ENCODE measurements around the gene AIF1.
"Not testable (repeated sequence)": the region's sequence is repeated elsewhere in the genome, so short reads cannot be mapped to it uniquely, and the experiment has no call there.

Gene AIF1

DNA sequence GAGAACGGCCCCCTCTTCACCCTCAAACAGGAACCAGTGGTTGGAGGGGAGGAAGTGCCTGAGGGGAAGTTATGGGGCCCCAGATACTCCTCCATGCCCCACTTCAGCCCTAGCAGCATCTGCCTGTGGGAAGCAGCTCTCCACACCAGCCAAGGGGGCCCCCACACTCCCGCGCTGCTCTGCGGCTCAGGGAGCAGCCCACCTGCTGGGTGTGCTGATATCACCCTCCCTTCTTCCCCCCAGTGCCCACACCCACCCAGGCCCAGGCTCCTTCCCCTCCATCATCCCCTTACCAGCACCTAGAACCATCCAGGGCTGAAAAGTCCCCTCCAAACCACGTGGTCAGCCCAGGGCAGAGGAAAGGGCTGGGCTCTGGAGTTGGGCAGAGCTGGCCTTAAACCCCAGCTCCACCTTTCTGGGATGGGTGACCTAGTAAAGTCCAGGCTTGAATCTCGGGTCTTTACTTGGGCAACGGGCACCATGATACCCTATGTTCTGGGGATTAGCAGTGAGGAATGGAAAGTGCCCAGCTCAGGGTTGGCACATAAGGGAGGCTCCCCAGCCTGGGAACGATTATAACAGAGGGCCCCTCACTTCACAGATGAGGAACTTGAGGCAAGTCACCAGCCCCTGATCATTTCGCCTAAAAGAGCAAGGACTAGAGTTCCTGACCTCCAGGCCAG lies 28.3 kb upstream of the AIF1 start:
- Histone ChIP-seq H3K4me3 (ENCODE audit: low read depth, low read length) (no peak overlapping the region), H3K4me1 (no peaks in the 10 kb centered on the region), H3K9ac (no peak overlapping the region), H3K9me3 (ENCODE audit: control insufficient read depth, low read length) (no peaks in the 10 kb centered on the region), H3K36me3 (ENCODE audit: control insufficient read depth, insufficient read depth, low read length) (no peaks in the 10 kb centered on the region), H3K27ac (no peak overlapping the region), H3K79me2 (no peaks in the 10 kb centered on the region), H2AFZ (no peak overlapping the region), H3K4me2 (ENCODE audit: low read length) (no peak overlapping the region), H3K27me3 (ENCODE audit: control insufficient read depth, insufficient read depth, low read length) (no peaks in the 10 kb centered on the region)
- no peak for TF ChIP-seq CTCF (IDR thresholded peaks at IDR 0.05)

GRCh38 chr6:31587791-31588777 lies 26.9 kb upstream of the AIF1 start:
- Histone ChIP-seq H3K79me2 (no peaks in the 10 kb centered on the region), H3K27me3 (ENCODE audit: control insufficient read depth, insufficient read depth, low read length) (no peaks in the 10 kb centered on the region), H2AFZ (no peak overlapping the region), H3K9ac (no peak overlapping the region), H3K4me1 (no peaks in the 10 kb centered on the region), H3K4me3 (ENCODE audit: low read depth, low read length) (no peak overlapping the region), H3K9me3 (ENCODE audit: control insufficient read depth, low read length) (no peaks in the 10 kb centered on the region), H3K27ac (no peak overlapping the region), H3K4me2 (ENCODE audit: low read length) (no peak overlapping the region), H3K36me3 (ENCODE audit: control insufficient read depth, insufficient read depth, low read length) (no peaks in the 10 kb centered on the region)
- no peak for TF ChIP-seq CTCF (IDR thresholded peaks at IDR 0.05)

- Histone ChIP-seq H3K27ac (no peak overlapping the region), H3K27me3 (ENCODE audit: control insufficient read depth, insufficient read depth, low read length) (no peaks in the 10 kb centered on the region), H3K9ac (no peak overlapping the region), H3K4me2 (ENCODE audit: low read length) (no peak overlapping the region), H3K36me3 (ENCODE audit: control insufficient read depth, insufficient read depth, low read length) (no peaks in the 10 kb centered on the region), H3K4me1 (no peaks in the 10 kb centered on the region), H3K4me3 (ENCODE audit: low read depth, low read length) (no peak overlapping the region), H3K79me2 (no peaks in the 10 kb centered on the region), H3K9me3 (ENCODE audit: control insufficient read depth, low read length) (no peaks in the 10 kb centered on the region), H2AFZ (no peak overlapping the region)
- TF ChIP-seq CTCF (IDR thresholded peaks at IDR 0.05), result no peak
Measured at GRCh38 chr6:31588871-31589650, 26.0 kb upstream of the AIF1 start.

DNA sequence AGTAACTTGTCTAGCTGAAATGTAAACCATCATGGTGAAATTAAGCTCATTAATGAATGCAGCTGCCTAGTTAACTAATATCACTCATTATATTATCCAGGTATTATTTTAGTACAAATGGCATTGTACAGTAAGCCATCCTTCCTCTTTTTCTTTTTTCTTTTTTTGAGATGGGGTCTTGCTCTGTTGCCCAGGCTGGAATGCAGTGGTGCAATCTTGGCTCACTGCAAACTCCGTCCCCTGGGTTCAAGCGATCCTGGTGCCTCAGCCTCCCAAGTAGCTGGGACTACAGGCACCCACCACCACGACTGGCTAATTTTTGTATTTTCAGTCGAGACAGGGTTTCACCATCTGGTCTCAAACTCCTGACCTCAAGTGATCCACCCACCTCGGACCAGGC lies 24.3 kb upstream of the AIF1 start:
- not testable (repeated sequence) for H3K4me1 ChIP-seq; H3K9me3 ChIP-seq (ENCODE audit: control insufficient read depth, low read length); H3K36me3 ChIP-seq (ENCODE audit: control insufficient read depth, insufficient read depth, low read length); H3K27me3 ChIP-seq (ENCODE audit: control insufficient read depth, insufficient read depth, low read length); H3K27ac ChIP-seq; H3K4me2 ChIP-seq (ENCODE audit: low read length); H2AFZ ChIP-seq; H3K4me3 ChIP-seq (ENCODE audit: low read depth, low read length); H3K79me2 ChIP-seq; H3K9ac ChIP-seq

DNA sequence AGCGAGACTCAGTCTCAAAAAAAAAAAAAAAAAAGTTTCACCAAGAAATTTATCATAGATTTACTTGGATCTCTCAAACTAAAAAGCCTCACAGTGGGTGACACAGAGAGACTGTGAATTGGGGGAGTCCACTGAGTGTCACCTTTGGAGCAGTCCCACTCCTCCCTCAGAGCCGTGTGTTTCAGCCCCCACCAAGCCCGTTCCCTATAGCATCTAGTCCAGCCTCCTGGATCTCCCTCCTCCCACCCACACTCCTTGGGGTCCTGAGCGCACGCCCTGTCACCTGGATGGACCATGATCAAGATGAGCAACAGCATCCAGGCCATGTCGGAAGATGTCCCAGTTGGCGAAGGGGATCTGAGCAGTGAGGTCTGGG lies 22.6 kb upstream of the AIF1 start:
- no peaks in the 10 kb centered on the region for H3K27me3 ChIP-seq (ENCODE audit: control insufficient read depth, insufficient read depth, low read length)
- H3K79me2 ChIP-seq, result no peaks in the 10 kb centered on the region
- H3K4me3 ChIP-seq (ENCODE audit: low read depth, low read length), result no peak overlapping the region
- no peak overlapping the region for H3K9ac ChIP-seq
- no peak overlapping the region for H3K27ac ChIP-seq
- H3K36me3 ChIP-seq (ENCODE audit: control insufficient read depth, insufficient read depth, low read length), result no peaks in the 10 kb centered on the region
- no peak overlapping the region for H3K4me2 ChIP-seq (ENCODE audit: low read length)
- no peak overlapping the region for H2AFZ ChIP-seq
- no peaks in the 10 kb centered on the region for H3K9me3 ChIP-seq (ENCODE audit: control insufficient read depth, low read length)
- TF ChIP-seq CTCF (IDR thresholded peaks at IDR 0.05), result no peak
- no peaks in the 10 kb centered on the region for H3K4me1 ChIP-seq
